NCI-H2196 (cell line): ENCODE results near the gene GLRX5.
"Not testable (repeated sequence)": the region's sequence is repeated elsewhere in the genome, so short reads cannot be mapped to it uniquely, and the experiment has no call there.

ENCODE experiments used
- DNase-seq: peaks from one replicate; lab custom pipeline; 2025; ENCODE audit not compliant: unreplicated experiment; lab: John Stamatoyannopoulos, UW

Gene GLRX5

GRCh38 chr14:95549656-95550585, 15.1 kb downstream of the GLRX5 start:
- DNase-seq, result no peak

GRCh38 chr14:95551435-95551834, 16.6 kb downstream of the GLRX5 start:
- DNase-seq, result no peak

- DNase-seq, result no peak
Observed at GRCh38 chr14:95553141-95553540, 18.3 kb downstream of the GLRX5 start.

- DNase-seq, result no peak
Observed at GRCh38 chr14:95555053-95555452, 20.2 kb downstream of the GLRX5 start.

GRCh38 chr14:95557291-95557690, 22.4 kb downstream of the GLRX5 start:
- DNase-seq, result no peak

GRCh38 chr14:95557832-95558231, 23.0 kb downstream of the GLRX5 start:
- no peak for DNase-seq

- DNase-seq, result no peak
Observed at GRCh38 chr14:95559203-95559602, 24.4 kb downstream of the GLRX5 start.

- DNase-seq, result peak; percentile 80
Observed at GRCh38 chr14:95561001-95561412, 26.2 kb downstream of the GLRX5 start.

- peak; percentile 8 for DNase-seq
Observed at GRCh38 chr14:95562892-95563685, 28.2 kb downstream of the GLRX5 start.

- DNase-seq, result peak; percentile 18
Observed at GRCh38 chr14:95564060-95564459, 29.2 kb downstream of the GLRX5 start.

GRCh38 chr14:95569440-95569839, 34.6 kb downstream of the GLRX5 start:
- DNase-seq, result no peak

GRCh38 chr14:95573313-95573712, 38.5 kb downstream of the GLRX5 start:
- DNase-seq, result no peak

- DNase-seq, result no peak
Observed at GRCh38 chr14:95575840-95576473, 41.1 kb downstream of the GLRX5 start.

GRCh38 chr14:95577067-95577800, 42.4 kb downstream of the GLRX5 start:
- DNase-seq, result no peak

- DNase-seq, result no peak
Observed at GRCh38 chr14:95577870-95578269, 43.0 kb downstream of the GLRX5 start.

- not testable (repeated sequence) for DNase-seq
Observed at GRCh38 chr14:95583836-95584617, 49.2 kb downstream of the GLRX5 start.

- DNase-seq, result no peak
Observed at GRCh38 chr14:95585953-95586620, 51.2 kb downstream of the GLRX5 start.

GRCh38 chr14:95591182-95591581, 56.3 kb downstream of the GLRX5 start:
- not testable (repeated sequence) for DNase-seq
